Fibroblast of lung (primary cell): ENCODE data around the gene NUDT14.

Source experiments
- CTCF ChIP-seq, 2 donors: IDR thresholded peaks in 1 of 2; conservative IDR thresholded peaks in 1 of 2; 1 replicate in 1 of 2; 2 replicates in 1 of 2; pipeline ENCODE4 v1.5.1; 2011 to 2012; ENCODE audit warnings: low read length in 2 of 2, control low read depth in 1 of 2, inconsistent platforms in 1 of 2, low read depth in 1 of 2, mild to moderate bottlenecking in 1 of 2
- EZH2 ChIP-seq: IDR thresholded peaks from 2 replicates; pipeline ENCODE4 v1.5.1; 2012; ENCODE audit warnings: low read length, control low read depth, mild to moderate bottlenecking; ENCODE audit errors: missing control alignments

- TF ChIP-seq CTCF (conservative IDR thresholded peaks at IDR 0.05 in 1 of 2, IDR thresholded peaks at IDR 0.05 in 1 of 2; ENCODE audit: low read depth in 1 of 2, low read length in 2 of 2) (no peak), EZH2 (no peak)
Observed at GRCh38 chr14:105195051-105195450, 13.9 kb upstream of the NUDT14 start.
